ENCODE results near the gene CACNG1. TPM values are rescaled to one million over a fixed set of nuclear protein-coding genes. Genes with fewer than 3 reads are reported as not detected.

CACNG1 gene
- total and polyA plus RNA-seq, 2 donors (not counting 3 experiments of a cell fraction or from before 2014, with no cell fraction given) = not detected

GRCh38 chr17:67088639-67089038, 44.3 kb downstream of the CACNG1 start:
- FAIRE-seq (no peak), DNase-seq (ENCODE audit: low read depth, low spot score) (no peak)
- no peak overlapping the region for H3K27ac ChIP-seq (ENCODE audit: insufficient read depth, low read depth, low read length)
- H3K9ac ChIP-seq (replicated peaks; ENCODE audit: extremely low read depth, insufficient read depth, low read length) = no peak overlapping the region
- dilution Hi-C loops (cut with MboI; ENCODE audit: extremely low pct_ligation_motif_present, low sequenced_read_pairs) = no loop called here
- CTCF ChIA-PET = no interaction called here
- H3K9me1 ChIP-seq (replicated peaks; ENCODE audit: control insufficient read depth, extremely low read depth, insufficient read depth, low read length) = no peaks in the 10 kb centered on the region
- TF ChIP-seq CTCF (IDR thresholded peaks at IDR 0.05; ENCODE audit: extremely low read depth in 1 of 2, insufficient read depth in 1 of 2, low read depth in 1 of 2, low read length in 2 of 2) (no peak), MYC (IDR thresholded peaks at IDR 0.05; ENCODE audit: low read depth, low read length) (no peak)
- no TSS peak for BruUV-seq (replicated peaks)
- H3K79me2 ChIP-seq (ENCODE audit: control insufficient read depth, insufficient read depth, low read length) = peaks cover 2% of the 10 kb centered on the region
- H4K20me1 ChIP-seq (replicated peaks; ENCODE audit: control insufficient read depth, extremely low read depth, insufficient read depth, low read length) = no peaks in the 10 kb centered on the region
- H3K36me3 ChIP-seq (ENCODE audit: control insufficient read depth in 2 of 2, extremely low read depth in 1 of 2, insufficient read depth in 2 of 2, low read length in 2 of 2) = no peaks in the 10 kb centered on the region
- H3K9me3 ChIP-seq (replicated peaks; ENCODE audit: control insufficient read depth, insufficient read depth, low read length) = no peaks in the 10 kb centered on the region
- H2AFZ ChIP-seq (ENCODE audit: low read depth, low read length) = no peak overlapping the region
- no peak overlapping the region for H3K4me3 ChIP-seq (replicated peaks in 1 of 3; ENCODE audit: insufficient read depth in 1 of 3, low read depth in 1 of 3, low read length in 3 of 3)
- intact Hi-C loops (cut with micrococcal nuclease) = no loop called here
- H3K4me1 ChIP-seq (ENCODE audit: control insufficient read depth, extremely low read depth, insufficient read depth, low read length) = no peaks in the 10 kb centered on the region
- no peak overlapping the region for H3K4me2 ChIP-seq (ENCODE audit: insufficient read depth, low read length)
- POLR2A ChIA-PET = no interaction called here
- no peaks in the 10 kb centered on the region for H3K27me3 ChIP-seq (ENCODE audit: control insufficient read depth in 2 of 2, insufficient read depth in 2 of 2, low read length in 2 of 2)

- Histone ChIP-seq H3K79me2 (ENCODE audit: control insufficient read depth, insufficient read depth, low read length) (peaks cover 2% of the 10 kb centered on the region), H3K9me1 (replicated peaks; ENCODE audit: control insufficient read depth, extremely low read depth, insufficient read depth, low read length) (no peaks in the 10 kb centered on the region), H3K4me3 (replicated peaks in 1 of 3; ENCODE audit: insufficient read depth in 1 of 3, low read depth in 1 of 3, low read length in 3 of 3) (no peak overlapping the region), H3K9me3 (replicated peaks; ENCODE audit: control insufficient read depth, insufficient read depth, low read length) (no peaks in the 10 kb centered on the region), H3K36me3 (ENCODE audit: control insufficient read depth in 2 of 2, extremely low read depth in 1 of 2, insufficient read depth in 2 of 2, low read length in 2 of 2) (no peaks in the 10 kb centered on the region), H3K27ac (ENCODE audit: insufficient read depth, low read depth, low read length) (no peak overlapping the region), H3K27me3 (ENCODE audit: control insufficient read depth in 2 of 2, insufficient read depth in 2 of 2, low read length in 2 of 2) (no peaks in the 10 kb centered on the region), H2AFZ (ENCODE audit: low read depth, low read length) (no peak overlapping the region), H3K9ac (replicated peaks; ENCODE audit: extremely low read depth, insufficient read depth, low read length) (no peak overlapping the region), H3K4me1 (ENCODE audit: control insufficient read depth, extremely low read depth, insufficient read depth, low read length) (no peaks in the 10 kb centered on the region), H3K4me2 (ENCODE audit: insufficient read depth, low read length) (no peak overlapping the region), H4K20me1 (replicated peaks; ENCODE audit: control insufficient read depth, extremely low read depth, insufficient read depth, low read length) (no peaks in the 10 kb centered on the region)
- DNase-seq (ENCODE audit: low read depth, low spot score) (no peak), FAIRE-seq (no peak)
- dilution Hi-C loops (cut with MboI; ENCODE audit: extremely low pct_ligation_motif_present, low sequenced_read_pairs) (no loop called here), intact Hi-C loops (cut with micrococcal nuclease) (no loop called here)
- ChIA-PET CTCF (no interaction called here), POLR2A (no interaction called here)
- TF ChIP-seq MYC (IDR thresholded peaks at IDR 0.05; ENCODE audit: low read depth, low read length) (no peak), EZH2 (IDR thresholded peaks at IDR 0.05; ENCODE audit: borderline replicate concordance, low read depth, low read length, severe bottlenecking) (no peak), POLR2AphosphoS5 (IDR thresholded peaks at IDR 0.05; ENCODE audit: insufficient read depth, low read depth, low read length) (no peak), POLR2A (IDR thresholded peaks at IDR 0.05; ENCODE audit: low read depth, low read length) (no peak), GATA2 (IDR thresholded peaks at IDR 0.05; ENCODE audit: insufficient read depth, insufficient read length, low read depth, low read length) (no peak), CTCF (IDR thresholded peaks at IDR 0.05; ENCODE audit: extremely low read depth in 1 of 2, insufficient read depth in 1 of 2, low read depth in 1 of 2, low read length in 2 of 2) (no peak), FOS (IDR thresholded peaks at IDR 0.05; ENCODE audit: borderline replicate concordance, insufficient read depth, low read length) (no peak)
- no TSS peak for BruUV-seq (replicated peaks)
Measured at GRCh38 chr17:67090341-67090740, 46.0 kb downstream of the CACNG1 start.

Measured in endothelial cell of umbilical vein (primary cell).